ENCODE data around the gene ZNF106.

ZNF106 gene

DNA sequence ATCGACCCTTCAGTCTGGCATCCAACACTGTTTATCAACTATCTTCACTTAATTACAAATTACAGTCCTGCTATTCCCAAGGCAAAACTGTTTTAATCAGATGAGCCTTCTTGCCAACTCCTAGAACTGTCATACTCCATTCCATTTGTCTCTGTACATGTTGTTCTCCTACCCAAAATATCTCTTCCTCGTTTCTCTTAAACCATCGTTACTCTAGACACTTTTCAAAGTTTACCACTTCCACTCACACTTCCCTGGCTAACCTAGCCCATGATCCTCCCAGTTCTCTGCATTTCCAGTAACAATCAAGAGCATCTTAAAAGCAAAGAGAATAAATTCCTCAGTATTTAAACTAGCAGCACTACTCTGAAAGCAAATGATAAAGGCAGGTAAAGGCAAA is 19.9 kb downstream of the ZNF106 start:
- DNase-seq = no peak

GRCh38 chr15:42465520-42466259 is 25.3 kb downstream of the ZNF106 start:
- no peak for DNase-seq

DNA sequence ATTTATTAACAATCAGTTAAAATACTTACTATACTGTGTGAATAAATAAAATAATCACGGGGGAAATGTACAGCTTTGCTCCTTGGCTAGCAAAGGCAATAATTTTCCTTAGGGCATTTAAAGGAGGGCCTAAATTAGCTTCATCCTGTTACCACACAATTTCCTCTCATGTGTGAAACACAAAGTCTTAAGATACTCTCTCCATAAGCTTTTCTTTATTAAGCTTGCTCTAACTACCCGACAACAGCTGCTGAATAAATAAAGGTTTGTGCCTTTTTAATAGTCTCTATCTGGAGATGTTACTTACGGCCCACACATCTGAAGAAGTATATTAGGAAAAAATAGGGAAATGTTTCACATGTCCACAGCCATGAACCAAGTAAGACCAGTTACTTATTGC is 29.7 kb downstream of the ZNF106 start:
- no peak for DNase-seq

- no peak for DNase-seq
Observed at GRCh38 chr15:42457445-42458442, 33.2 kb downstream of the ZNF106 start.

- DNase-seq = no peak
Observed at GRCh38 chr15:42456971-42457370, 34.0 kb downstream of the ZNF106 start.

GRCh38 chr15:42456531-42456930 is 34.4 kb downstream of the ZNF106 start:
- DNase-seq = no peak

DNA sequence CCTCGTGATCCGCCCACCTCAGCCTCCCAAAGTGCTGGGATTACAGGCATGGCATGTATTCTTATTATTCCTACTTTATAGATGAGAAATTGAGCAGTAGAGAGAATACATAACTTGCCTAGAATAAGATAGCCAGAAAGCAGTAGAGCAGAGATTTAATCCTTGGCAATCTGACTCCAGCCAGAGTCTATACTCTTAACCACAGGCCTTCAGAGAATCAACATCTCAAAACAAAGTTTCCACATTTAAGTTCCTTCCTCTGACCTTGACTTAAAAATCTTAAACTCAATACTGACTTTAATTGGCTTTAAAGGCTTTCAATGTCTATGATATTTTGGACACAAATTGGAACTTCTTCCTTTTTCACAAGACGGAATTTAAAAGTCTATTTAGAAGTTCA is 37.1 kb downstream of the ZNF106 start:
- DNase-seq = no peak

- no peak for DNase-seq
Observed at GRCh38 chr15:42450425-42450790, 40.5 kb downstream of the ZNF106 start.

DNA sequence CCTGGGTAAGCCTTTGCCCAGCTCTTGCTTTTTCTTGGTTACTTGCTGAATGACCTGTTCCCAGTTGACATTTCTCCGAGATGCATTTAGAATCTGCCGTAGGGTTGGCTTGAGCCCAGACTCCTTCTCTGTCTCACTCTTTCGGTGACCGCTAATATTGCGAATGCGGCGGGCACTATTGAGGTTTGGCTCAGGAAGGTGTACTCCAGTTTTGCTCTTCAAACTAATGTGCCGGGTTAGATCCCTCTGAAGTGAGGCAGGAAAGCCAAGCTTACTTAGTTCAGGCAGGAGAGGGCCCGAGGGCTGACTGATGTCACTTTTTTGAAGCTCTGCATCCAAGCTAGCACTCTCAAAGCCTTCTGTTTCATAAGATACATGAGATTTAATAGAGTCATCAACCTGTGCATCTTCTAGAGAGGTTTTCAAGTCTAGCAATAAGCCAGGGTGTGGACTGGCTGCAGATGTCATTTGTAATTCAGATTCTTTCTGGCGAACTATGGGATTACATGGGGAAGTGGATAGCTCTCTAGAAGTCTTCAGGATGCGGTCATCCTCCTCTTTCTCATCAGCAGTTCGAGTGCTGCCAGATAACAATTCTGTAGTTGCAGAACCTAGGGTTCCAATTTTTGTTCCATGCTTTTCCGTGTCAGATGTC is 41.0 kb downstream of the ZNF106 start:
- no peak for DNase-seq

DNA sequence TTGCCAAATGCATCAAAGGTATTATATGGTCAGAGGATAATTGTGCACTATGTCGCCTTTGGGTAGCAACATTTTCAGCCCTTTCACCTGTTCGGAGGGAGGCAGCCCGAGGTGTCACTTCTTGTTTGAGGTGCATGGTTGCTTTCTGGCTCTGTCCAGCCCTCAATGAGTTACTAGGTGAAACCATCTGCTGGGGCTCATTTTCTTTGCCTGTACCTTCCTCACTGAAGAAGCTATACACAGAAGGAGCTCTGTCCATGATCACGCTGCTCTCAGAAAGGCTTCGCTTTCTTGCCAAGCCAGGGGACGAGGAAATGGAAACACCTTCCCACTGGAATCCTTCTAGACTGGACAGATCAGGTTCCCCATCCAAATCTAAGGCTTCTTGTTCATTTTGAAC is 42.7 kb downstream of the ZNF106 start:
- DNase-seq = no peak

DNA sequence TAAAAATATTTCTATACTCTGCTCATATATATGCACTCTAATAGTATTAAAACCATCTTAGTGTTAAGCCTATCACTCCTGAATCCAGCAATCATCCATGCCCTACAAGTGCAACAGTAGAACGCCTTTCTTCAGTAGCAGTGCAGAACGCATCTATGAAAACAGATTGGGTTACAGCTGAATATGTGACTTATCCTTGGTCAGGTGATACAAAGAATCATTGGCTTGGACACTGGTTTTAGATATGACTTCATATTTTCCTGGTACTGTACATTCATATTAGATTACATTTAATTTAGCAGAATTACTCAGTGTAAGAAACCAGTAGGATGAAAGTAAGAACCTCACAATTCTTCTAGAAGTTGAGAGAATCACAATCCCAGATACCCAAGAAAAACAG is 43.3 kb downstream of the ZNF106 start:
- no peak for DNase-seq

DNA sequence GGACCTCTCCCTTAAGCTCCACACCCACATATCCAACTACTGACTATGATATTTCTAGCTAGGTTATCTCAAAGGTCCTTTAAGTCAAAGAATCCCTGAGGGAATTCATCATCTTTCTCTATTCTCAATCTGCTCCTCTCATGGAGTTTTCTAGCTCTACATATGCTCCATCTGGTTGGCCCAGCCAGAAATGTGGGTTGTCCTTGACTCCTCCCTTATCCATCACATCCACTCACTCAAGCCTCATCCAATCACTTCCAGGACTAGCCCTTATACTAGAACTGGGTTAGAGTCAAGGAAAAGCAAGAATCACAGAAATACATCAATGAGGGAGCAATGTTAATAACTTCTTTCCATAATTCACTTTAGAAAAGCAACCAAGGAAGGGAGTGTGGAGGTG is 45.4 kb downstream of the ZNF106 start:
- no peak for DNase-seq

GRCh38 chr15:42444415-42445063 is 46.4 kb downstream of the ZNF106 start:
- DNase-seq = no peak

DNA sequence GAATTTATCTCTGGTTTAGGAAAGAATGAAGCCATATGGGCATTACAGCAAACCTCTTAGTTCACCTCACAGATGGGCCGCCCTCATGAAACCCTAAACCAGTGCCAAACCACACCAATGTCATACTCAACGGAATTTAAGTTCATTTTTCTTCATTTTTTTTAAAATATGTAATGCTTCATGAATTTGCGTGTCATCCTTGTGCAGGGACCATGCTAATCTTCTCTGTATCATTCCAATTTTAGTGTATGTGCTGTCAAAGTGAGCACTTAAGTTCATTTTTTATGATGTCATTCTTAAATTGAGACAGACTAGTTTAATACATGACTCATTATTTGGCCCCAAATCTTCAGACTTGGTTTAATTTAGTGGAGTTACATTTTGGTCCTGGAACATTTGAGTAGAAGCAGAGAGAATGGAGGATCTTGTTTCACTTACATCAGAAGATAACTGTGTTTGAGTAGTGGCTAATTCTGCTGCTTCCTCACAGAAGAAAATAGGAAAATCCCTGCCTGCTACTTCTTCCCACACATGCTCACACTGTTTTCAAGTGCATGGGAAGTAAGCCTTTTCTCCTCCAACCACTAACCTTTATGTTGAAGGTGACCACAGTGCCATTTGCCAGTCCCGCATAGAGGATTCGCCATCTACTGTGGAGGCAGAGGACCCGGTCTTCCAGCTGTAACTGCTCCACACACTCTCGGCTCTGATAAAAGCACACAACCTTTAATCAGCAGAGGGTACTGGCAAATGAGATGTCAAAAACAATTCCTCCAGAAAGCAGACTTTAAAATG is 63.3 kb downstream of the ZNF106 start:
- no peak for DNase-seq

- no peak for DNase-seq
Observed at GRCh38 chr15:42421376-42421775, 69.6 kb downstream of the ZNF106 start.

DNA sequence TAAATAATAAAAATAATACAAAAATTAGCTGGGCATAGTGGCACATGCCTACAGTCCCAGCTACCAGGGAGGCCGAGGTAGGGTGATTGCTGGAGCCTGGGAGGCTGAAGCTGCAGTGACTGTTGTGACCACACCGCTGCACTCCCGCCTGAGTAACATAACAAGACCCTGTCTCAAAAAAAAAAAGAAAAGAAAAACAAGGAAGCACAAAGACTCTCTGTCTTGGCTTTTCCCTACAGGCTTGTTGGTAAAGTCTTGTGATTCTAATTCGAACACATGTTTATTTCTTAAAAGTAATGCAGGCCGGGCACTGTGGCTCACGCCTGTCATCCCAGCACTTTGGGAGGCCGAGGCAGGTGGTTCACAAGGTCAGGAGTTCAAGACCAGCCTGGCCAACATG is 71.6 kb downstream of the ZNF106 start:
- DNase-seq = no peak

- no peak for DNase-seq
Observed at GRCh38 chr15:42413920-42414319, 77.0 kb downstream of the ZNF106 start.

GRCh38 chr15:42411884-42412283 is 79.1 kb downstream of the ZNF106 start:
- no peak for DNase-seq

GRCh38 chr15:42409011-42409410 is 81.9 kb downstream of the ZNF106 start:
- DNase-seq = no peak

GRCh38 chr15:42408178-42408577 is 82.8 kb downstream of the ZNF106 start:
- no peak for DNase-seq

DNA sequence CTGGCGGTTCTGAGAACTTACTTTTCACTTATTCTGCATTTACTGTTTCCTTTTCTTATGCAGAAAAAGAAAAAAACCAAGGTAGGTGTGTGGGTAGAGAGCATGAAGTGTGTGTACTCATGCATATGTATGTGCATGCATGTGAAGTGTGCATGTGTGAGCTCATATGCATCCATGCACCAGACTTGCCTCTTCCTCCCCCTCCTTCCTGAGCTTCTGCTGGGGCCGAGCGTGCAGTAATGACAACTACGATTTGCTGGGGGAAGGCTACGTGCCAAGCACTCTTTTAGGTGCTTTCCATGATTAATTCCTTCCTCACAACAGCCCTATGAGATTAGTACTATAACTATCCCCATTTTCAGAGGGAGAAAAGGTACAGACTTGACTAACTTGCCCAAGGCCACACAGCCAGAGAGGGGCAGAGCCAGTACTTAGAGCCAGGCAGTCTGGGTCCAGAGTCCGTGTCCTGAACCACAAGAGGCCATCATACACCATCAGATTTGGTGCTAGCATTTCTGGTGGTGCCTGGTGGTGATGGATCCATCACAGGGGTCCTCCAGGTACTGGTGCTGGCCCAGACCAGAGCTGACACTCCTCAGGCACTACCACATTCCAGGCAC is 85.0 kb downstream of the ZNF106 start:
- no peak for DNase-seq

Measured in NK-92 treated with Interleukin-12 subunit alpha and Interleukin-12 subunit beta, amount 100 ng/mL, for 24 hours (cell line).